ENCODE data around the gene PAQR9. TPM values are rescaled to one million over a fixed set of nuclear protein-coding genes. Genes with fewer than 3 reads are reported as not detected.

The PAQR9 gene
- total and polyA plus RNA-seq, 9 of the 15 experiments (the other 6 are each of a cell fraction or from before 2014, with no cell fraction given) = 0.04 to 0.58 (median 0.22) TPM

DNA sequence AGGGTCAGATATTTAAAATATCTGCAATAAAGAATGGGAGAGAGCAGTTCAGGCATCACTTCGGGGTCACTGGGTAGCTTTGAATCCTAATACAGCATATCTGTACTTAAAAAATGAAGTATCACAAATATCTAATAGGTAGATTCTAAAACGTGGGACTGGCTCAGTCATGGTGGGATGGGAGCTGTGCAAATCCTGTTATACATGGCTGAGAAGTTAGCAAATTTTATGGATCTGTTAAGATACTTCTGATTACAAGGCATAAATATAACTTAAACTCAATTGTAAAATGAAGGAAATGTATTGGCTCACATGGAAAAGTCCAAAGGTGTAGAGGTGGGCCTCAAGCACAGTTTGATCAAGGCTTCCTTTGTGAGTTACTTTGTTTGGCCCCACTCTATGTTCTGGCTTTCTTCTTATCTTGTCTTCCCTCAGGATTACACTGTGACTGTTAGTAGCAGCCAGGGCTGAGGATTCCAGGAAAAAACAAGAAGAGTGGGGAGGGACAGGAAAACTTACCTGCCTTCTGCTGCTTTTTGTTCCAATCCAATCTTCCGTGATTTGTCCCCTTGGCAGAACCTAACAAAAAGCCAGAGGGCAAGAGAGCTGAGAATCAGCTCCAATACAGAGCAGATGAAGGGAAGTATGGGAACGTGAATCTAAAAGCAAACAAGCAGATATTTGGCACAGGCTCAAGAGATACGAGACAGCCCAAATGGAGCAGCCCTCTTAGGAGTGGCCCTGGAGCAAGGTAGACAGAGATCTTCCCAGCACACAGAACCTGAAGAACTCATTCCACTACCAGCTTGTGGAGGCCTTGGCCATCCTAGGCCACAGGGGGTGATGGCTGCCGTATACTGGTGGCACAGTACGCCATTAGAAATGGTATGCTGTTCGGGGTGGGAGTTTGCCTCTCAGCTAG, 10.9 kb downstream of the PAQR9 start (continued):
- TF ChIP-seq, protein P1, sequence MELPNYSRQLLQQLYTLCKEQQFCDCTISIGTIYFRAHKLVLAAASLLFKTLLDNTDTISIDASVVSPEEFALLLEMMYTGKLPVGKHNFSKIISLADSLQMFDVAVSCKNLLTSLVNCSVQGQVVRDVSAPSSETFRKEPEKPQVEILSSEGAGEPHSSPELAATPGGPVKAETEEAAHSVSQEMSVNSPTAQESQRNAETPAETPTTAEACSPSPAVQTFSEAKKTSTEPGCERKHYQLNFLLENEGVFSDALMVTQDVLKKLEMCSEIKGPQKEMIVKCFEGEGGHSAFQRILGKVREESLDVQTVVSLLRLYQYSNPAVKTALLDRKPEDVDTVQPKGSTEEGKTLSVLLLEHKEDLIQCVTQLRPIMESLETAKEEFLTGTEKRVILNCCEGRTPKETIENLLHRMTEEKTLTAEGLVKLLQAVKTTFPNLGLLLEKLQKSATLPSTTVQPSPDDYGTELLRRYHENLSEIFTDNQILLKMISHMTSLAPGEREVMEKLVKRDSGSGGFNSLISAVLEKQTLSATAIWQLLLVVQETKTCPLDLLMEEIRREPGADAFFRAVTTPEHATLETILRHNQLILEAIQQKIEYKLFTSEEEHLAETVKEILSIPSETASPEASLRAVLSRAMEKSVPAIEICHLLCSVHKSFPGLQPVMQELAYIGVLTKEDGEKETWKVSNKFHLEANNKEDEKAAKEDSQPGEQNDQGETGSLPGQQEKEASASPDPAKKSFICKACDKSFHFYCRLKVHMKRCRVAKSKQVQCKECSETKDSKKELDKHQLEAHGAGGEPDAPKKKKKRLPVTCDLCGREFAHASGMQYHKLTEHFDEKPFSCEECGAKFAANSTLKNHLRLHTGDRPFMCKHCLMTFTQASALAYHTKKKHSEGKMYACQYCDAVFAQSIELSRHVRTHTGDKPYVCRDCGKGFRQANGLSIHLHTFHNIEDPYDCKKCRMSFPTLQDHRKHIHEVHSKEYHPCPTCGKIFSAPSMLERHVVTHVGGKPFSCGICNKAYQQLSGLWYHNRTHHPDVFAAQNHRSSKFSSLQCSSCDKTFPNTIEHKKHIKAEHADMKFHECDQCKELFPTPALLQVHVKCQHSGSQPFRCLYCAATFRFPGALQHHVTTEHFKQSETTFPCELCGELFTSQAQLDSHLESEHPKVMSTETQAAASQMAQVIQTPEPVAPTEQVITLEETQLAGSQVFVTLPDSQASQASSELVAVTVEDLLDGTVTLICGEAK (IDR thresholded peaks at IDR 0.05) = 0 out of 2 replicates have a peak, but pooled peaks have one; percentile 19
- TF ChIP-seq, protein P1 (CRISPR knock-in tag; IDR thresholded peaks at IDR 0.05) = no peak
- TF ChIP-seq IRF2 (CRISPR knock-in tag; IDR thresholded peaks at IDR 0.05) (no peak), NFIC (IDR thresholded peaks at IDR 0.05) (peak; percentile 80), ZBTB17 (CRISPR knock-in tag; IDR thresholded peaks at IDR 0.05) (peak; percentile 32; the same call in 1 of the 2 replicates), SMARCA4 (IDR thresholded peaks at IDR 0.05) (0 out of 2 replicates have a peak, but pooled peaks have one; percentile 26), ZNF143 (CRISPR knock-in tag; IDR thresholded peaks at IDR 0.05) (no peak)
- TF ChIP-seq, protein P2, sequence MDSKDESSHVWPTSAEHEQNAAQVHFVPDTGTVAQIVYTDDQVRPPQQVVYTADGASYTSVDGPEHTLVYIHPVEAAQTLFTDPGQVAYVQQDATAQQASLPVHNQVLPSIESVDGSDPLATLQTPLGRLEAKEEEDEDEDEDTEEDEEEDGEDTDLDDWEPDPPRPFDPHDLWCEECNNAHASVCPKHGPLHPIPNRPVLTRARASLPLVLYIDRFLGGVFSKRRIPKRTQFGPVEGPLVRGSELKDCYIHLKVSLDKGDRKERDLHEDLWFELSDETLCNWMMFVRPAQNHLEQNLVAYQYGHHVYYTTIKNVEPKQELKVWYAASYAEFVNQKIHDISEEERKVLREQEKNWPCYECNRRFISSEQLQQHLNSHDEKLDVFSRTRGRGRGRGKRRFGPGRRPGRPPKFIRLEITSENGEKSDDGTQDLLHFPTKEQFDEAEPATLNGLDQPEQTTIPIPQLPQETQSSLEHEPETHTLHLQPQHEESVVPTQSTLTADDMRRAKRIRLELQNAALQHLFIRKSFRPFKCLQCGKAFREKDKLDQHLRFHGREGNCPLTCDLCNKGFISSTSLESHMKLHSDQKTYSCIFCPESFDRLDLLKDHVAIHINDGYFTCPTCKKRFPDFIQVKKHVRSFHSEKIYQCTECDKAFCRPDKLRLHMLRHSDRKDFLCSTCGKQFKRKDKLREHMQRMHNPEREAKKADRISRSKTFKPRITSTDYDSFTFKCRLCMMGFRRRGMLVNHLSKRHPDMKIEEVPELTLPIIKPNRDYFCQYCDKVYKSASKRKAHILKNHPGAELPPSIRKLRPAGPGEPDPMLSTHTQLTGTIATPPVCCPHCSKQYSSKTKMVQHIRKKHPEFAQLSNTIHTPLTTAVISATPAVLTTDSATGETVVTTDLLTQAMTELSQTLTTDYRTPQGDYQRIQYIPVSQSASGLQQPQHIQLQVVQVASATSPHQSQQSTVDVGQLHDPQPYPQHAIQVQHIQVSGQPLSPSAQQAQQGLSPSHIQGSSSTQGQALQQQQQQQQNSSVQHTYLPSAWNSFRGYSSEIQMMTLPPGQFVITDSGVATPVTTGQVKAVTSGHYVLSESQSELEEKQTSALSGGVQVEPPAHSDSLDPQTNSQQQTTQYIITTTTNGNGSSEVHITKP (IDR thresholded peaks at IDR 0.05; ENCODE audit: partially characterized antibody) = peak; percentile 57

Data from K562 (cell line).